Left ventricle myocardium inferior (tissue), 1 donor: Measurements from ENCODE around the gene DNAH2. TPM values are rescaled to one million over a fixed set of nuclear protein-coding genes. Genes with fewer than 3 reads are reported as not detected.

Source experiments
- DNase-seq: peaks from one replicate; pipeline ENCODE4 v3.0.0-alpha.2; 2020
- H3K27ac ChIP-seq: fragments of 200-600 bp; replicated peaks from 2 replicates; pipeline ENCODE4 v1.8.0; 2021
- H3K27me3 ChIP-seq: fragments of 200-600 bp; 2 replicates; pipeline ENCODE4 v1.8.0; 2021; ENCODE audit warnings: low read depth
- H3K36me3 ChIP-seq: fragments of 200-600 bp; 2 replicates; pipeline ENCODE4 v1.8.0; 2021
- H3K4me1 ChIP-seq: fragments of 200-600 bp; 2 replicates; pipeline ENCODE4 v1.8.0; 2021
- H3K4me3 ChIP-seq: fragments of 200-600 bp; 2 replicates; pipeline ENCODE4 v1.8.0; 2021; ENCODE audit warnings: mild to moderate bottlenecking, moderate library complexity
- H3K9me3 ChIP-seq: fragments of 200-600 bp; replicated peaks from 2 replicates; pipeline ENCODE4 v1.8.0; 2021
- intact Hi-C: fragments of 100-400 bp; cut with micrococcal nuclease; formaldehyde crosslinking; loops from one replicate; pipeline ENCODE4 v1.11.0; 2022
- total RNA-seq: library from RNA; stranded (reverse); fragmentation: NEBNext Ultra II Directional; extraction: Animal tissue kit (Norgen Biotek cat#: 25700); gene quantifications from one replicate; pipeline ENCODE4 v1.2.1, GENCODE V29; 2021
- TF ChIP-seq, protein P1 (sequence below): fragments of 200-600 bp; IDR thresholded peaks from 2 replicates; pipeline ENCODE4 v1.8.0; 2021; ENCODE audit warnings: antibody characterized with exemption, mild to moderate bottlenecking, borderline replicate concordance
- donor health status: DM: no; HTN: yes; CAD: no; lungs with severe emphysema.

Gene DNAH2
- total RNA-seq, 1 donor from 2014 or later: 0.33 TPM

- intact Hi-C loops: no loop called here
- TF ChIP-seq, protein P1, sequence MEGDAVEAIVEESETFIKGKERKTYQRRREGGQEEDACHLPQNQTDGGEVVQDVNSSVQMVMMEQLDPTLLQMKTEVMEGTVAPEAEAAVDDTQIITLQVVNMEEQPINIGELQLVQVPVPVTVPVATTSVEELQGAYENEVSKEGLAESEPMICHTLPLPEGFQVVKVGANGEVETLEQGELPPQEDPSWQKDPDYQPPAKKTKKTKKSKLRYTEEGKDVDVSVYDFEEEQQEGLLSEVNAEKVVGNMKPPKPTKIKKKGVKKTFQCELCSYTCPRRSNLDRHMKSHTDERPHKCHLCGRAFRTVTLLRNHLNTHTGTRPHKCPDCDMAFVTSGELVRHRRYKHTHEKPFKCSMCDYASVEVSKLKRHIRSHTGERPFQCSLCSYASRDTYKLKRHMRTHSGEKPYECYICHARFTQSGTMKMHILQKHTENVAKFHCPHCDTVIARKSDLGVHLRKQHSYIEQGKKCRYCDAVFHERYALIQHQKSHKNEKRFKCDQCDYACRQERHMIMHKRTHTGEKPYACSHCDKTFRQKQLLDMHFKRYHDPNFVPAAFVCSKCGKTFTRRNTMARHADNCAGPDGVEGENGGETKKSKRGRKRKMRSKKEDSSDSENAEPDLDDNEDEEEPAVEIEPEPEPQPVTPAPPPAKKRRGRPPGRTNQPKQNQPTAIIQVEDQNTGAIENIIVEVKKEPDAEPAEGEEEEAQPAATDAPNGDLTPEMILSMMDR: peak; percentile 25
- peak; percentile 91 for DNase-seq
- H3K4me3 ChIP-seq: peak overlapping the region; percentile 80
- peak overlapping the region; percentile 96 for H3K27ac ChIP-seq
- no peaks in the 10 kb centered on the region for H3K9me3 ChIP-seq
- peaks cover 89% of the 10 kb centered on the region for H3K4me1 ChIP-seq
- peaks cover 15% of the 10 kb centered on the region for H3K36me3 ChIP-seq
- H3K27me3 ChIP-seq: no peaks in the 10 kb centered on the region
Measured at GRCh38 chr17:7841915-7842379, 124.4 kb downstream of the DNAH2 start.

DNA sequence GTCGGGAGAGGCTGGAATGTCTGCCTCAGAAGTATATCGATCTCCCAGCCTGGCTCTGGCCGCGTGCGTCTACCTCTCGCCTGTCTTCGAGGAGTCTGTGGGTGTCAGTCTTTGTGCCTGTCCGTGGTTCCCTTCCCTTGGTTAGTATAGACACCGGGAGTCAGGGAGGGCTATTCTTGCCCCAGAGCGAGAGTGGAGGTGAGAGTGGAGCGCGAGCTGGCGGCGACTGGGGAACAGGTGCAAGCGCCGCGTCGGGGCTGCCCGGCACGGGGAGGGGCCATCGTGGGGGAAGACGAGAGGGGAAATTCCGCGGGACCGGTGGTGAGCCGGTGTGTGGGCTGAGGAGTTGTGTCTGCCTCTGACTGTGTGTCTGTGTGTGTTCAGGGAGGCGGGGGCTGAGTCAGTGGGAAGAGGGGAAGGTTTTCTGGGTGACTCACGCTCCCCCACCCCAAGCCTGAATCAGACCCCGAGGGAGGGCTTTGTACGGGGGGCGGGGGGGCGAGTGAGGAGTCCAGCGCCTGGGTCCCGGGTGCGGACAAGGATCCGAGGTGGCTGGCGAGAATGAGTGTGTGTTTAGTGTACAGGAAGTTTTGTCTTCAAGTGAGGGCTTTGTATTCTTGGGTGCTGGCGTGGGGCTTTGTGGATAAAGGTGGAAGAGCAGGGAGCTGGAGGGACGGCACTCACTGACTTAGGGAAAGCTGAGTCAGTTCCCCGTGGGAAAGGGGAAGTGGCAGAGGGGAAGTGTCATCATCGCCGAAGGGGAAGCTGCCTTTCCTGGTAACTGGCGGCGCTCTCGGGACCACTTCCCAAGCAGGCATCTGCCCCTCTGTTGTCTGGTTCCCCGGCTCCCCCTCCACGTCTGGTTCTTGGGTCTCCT lies 125.1 kb downstream of the DNAH2 start:
- DNase-seq: peak; percentile 70
- peaks cover 83% of the 10 kb centered on the region for H3K4me1 ChIP-seq
- H3K4me3 ChIP-seq: peak overlapping the region; percentile 80
- intact Hi-C loops: no loop called here
- H3K27ac ChIP-seq: peak overlapping the region; percentile 96
- peaks cover 20% of the 10 kb centered on the region for H3K36me3 ChIP-seq
- H3K9me3 ChIP-seq: no peaks in the 10 kb centered on the region
- TF ChIP-seq, protein P1: no peak
- H3K27me3 ChIP-seq: no peaks in the 10 kb centered on the region

- Histone ChIP-seq H3K9me3 (no peaks in the 10 kb centered on the region), H3K27ac (peak overlapping the region; percentile 96), H3K4me3 (peak overlapping the region; percentile 80), H3K36me3 (peaks cover 25% of the 10 kb centered on the region), H3K4me1 (peaks cover 79% of the 10 kb centered on the region), H3K27me3 (no peaks in the 10 kb centered on the region)
- intact Hi-C loops: no loop called here
- TF ChIP-seq, protein P1: no peak
- DNase-seq: no peak
Measured at GRCh38 chr17:7843257-7843535, 125.7 kb downstream of the DNAH2 start.

- TF ChIP-seq, protein P1: no peak
- Histone ChIP-seq H3K9me3 (no peaks in the 10 kb centered on the region), H3K36me3 (peaks cover 29% of the 10 kb centered on the region), H3K27ac (peak overlapping the region; percentile 96), H3K4me1 (peaks cover 74% of the 10 kb centered on the region), H3K27me3 (no peaks in the 10 kb centered on the region), H3K4me3 (peak overlapping the region; percentile 80)
- intact Hi-C loops: no loop called here
- DNase-seq: peak; percentile 83
Measured at GRCh38 chr17:7843536-7844291, 126.2 kb downstream of the DNAH2 start.

GRCh38 chr17:7844292-7845154 lies 127.0 kb downstream of the DNAH2 start:
- no peaks in the 10 kb centered on the region for H3K9me3 ChIP-seq
- peaks cover 37% of the 10 kb centered on the region for H3K36me3 ChIP-seq
- H3K4me1 ChIP-seq: peaks cover 66% of the 10 kb centered on the region
- H3K4me3 ChIP-seq: peak overlapping the region; percentile 80
- TF ChIP-seq, protein P1: no peak
- H3K27ac ChIP-seq: peak overlapping the region; percentile 96
- DNase-seq: peak; percentile 88
- intact Hi-C loops: no loop called here
- no peaks in the 10 kb centered on the region for H3K27me3 ChIP-seq
